Measurements from ENCODE around the gene SOHLH1. TPM values are rescaled to one million over a fixed set of nuclear protein-coding genes. Genes with fewer than 3 reads are reported as not detected.

SOHLH1 gene
- total RNA-seq, 1 experiment from 2014 or later, result not detected

DNA sequence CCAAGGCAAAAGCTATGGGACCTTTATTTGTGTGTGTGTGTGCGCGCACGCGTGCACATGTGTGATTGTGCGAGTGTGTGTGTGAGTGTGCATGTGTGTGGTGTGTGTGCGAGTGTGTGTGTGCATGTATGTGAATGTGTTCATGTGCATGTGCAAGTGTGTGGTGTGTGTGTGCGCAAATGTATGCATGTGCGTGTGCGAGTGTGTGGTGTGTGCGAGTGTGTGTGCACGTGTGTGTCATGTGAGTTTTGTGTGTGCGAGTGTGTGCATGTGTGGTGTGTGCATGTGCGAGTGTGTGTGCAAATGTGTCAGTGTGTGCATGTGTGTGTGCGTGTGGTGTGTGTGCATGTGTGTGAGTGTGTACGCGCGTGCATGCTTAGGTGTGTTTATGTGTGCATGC is 48.9 kb downstream of the SOHLH1 start:
- Histone ChIP-seq H3K27me3 (ENCODE audit: insufficient read depth, low read length) (no peaks in the 10 kb centered on the region), H2AFZ (ENCODE audit: low read depth, low read length, poor library complexity, severe bottlenecking) (no peak overlapping the region), H3K9me2 (ENCODE audit: insufficient read depth) (no peaks in the 10 kb centered on the region), H3K4me2 (ENCODE audit: low read length) (no peak overlapping the region), H3K27ac (ENCODE audit: low read depth, low read length) (no peak overlapping the region), H3K79me2 (ENCODE audit: insufficient read depth, low read length) (no peaks in the 10 kb centered on the region), H4K20me1 (ENCODE audit: insufficient read depth) (no peaks in the 10 kb centered on the region), H3K9me3 (ENCODE audit: control insufficient read depth in 1 of 2, insufficient read depth in 1 of 2, low read depth in 1 of 2, low read length in 2 of 2) (peaks cover 9 to 39% of the 10 kb centered on the region in 2 experiments; a peak in 3 of 4 replicates), H3K36me3 (ENCODE audit: control insufficient read depth in 1 of 2, insufficient read depth in 2 of 2, low read length in 2 of 2) (no peaks in the 10 kb centered on the region), H3K4me1 (ENCODE audit: control insufficient read depth in 1 of 2, insufficient read depth in 2 of 2, low read length in 2 of 2) (no peaks in the 10 kb centered on the region), H3K4me3 (replicated peaks in 1 of 2; ENCODE audit: low read depth in 1 of 2, low read length in 2 of 2) (no peak overlapping the region), H3K9ac (ENCODE audit: low read length) (no peak overlapping the region)
- TF ChIP-seq SP1 (IDR thresholded peaks at IDR 0.05; ENCODE audit: low read depth) (no peak), POLR2A (IDR thresholded peaks at IDR 0.05; ENCODE audit: borderline replicate concordance, extremely low read depth, insufficient read depth, insufficient read length) (no peak), EGR1 (IDR thresholded peaks at IDR 0.05; ENCODE audit: low read depth) (no peak), RAD21 (IDR thresholded peaks at IDR 0.05; ENCODE audit: low read depth) (no peak), EZH2phosphoT487 (IDR thresholded peaks at IDR 0.05; ENCODE audit: borderline replicate concordance) (no peak), JUND (IDR thresholded peaks at IDR 0.05) (no peak), CEBPB (IDR thresholded peaks at IDR 0.05; ENCODE audit: low read depth) (no peak)
- TF ChIP-seq, protein P1, sequence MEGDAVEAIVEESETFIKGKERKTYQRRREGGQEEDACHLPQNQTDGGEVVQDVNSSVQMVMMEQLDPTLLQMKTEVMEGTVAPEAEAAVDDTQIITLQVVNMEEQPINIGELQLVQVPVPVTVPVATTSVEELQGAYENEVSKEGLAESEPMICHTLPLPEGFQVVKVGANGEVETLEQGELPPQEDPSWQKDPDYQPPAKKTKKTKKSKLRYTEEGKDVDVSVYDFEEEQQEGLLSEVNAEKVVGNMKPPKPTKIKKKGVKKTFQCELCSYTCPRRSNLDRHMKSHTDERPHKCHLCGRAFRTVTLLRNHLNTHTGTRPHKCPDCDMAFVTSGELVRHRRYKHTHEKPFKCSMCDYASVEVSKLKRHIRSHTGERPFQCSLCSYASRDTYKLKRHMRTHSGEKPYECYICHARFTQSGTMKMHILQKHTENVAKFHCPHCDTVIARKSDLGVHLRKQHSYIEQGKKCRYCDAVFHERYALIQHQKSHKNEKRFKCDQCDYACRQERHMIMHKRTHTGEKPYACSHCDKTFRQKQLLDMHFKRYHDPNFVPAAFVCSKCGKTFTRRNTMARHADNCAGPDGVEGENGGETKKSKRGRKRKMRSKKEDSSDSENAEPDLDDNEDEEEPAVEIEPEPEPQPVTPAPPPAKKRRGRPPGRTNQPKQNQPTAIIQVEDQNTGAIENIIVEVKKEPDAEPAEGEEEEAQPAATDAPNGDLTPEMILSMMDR (IDR thresholded peaks at IDR 0.05 in 2 of 3, conservative IDR thresholded peaks at IDR 0.05 in 1 of 3; ENCODE audit: borderline replicate concordance in 1 of 3, insufficient read depth in 1 of 3, low read depth in 2 of 3, low read length in 2 of 3), result no peak
- TF ChIP-seq, protein P2, sequence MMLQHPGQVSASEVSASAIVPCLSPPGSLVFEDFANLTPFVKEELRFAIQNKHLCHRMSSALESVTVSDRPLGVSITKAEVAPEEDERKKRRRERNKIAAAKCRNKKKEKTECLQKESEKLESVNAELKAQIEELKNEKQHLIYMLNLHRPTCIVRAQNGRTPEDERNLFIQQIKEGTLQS (IDR thresholded peaks at IDR 0.05), result no peak
- TF ChIP-seq, protein P3, sequence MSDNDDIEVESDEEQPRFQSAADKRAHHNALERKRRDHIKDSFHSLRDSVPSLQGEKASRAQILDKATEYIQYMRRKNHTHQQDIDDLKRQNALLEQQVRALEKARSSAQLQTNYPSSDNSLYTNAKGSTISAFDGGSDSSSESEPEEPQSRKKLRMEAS (IDR thresholded peaks at IDR 0.05), result no peak
- BruUV-seq (replicated peaks), result no TSS peak
- CTCF ChIA-PET, result no interaction called here
- RAD21 ChIA-PET (ENCODE audit: low non-redundant PET in 1 of 2, low total read pairs in 2 of 2, uncharacterized antibody in 2 of 2, unreplicated experiment in 2 of 2), result no interaction called here
- ATAC-seq (no peak), DNase-seq (ENCODE audit: low read depth, low spot score) (no peak)
- POLR2A ChIA-PET, result no interaction called here
- intact Hi-C loops (cut with micrococcal nuclease), result no loop called here

Data from HCT116 (cell line).